H1 (cell line): ENCODE data around the gene LINC01488. TPM values are rescaled to one million over a fixed set of nuclear protein-coding genes. Genes with fewer than 3 reads are reported as not detected.

Experiments
- CTCF ChIA-PET: fragments of 300-600 bp; sonication (Branson Sonifier 250); formaldehyde crosslinking; loops from one replicate; lab custom pipeline; 2021; ENCODE audit not compliant: partially characterized antibody; lab: Charles Lee
- POLR2A ChIA-PET: fragments of 300-600 bp; sonication (Branson Sonifier 250); formaldehyde crosslinking; loops from one replicate; lab custom pipeline; 2021; ENCODE audit warnings: inconsistent platforms; ENCODE audit not compliant: partially characterized antibody; lab: Charles Lee
- DNase-seq, 2 experiments: peaks; one replicate each; pipeline versions ENCODE4 v3.0.0 to v3.0.0-alpha.2; 2010 to 2022; ENCODE audit warnings: low spot score in 2 of 2, low read depth in 1 of 2, mixed read lengths in 1 of 2
- FAIRE-seq: peaks from 2 replicates; lab custom pipeline; 2011; peaks lifted over from hg19 to GRCh38; lab: Jason Lieb, UNC
- H2AFZ ChIP-seq: 2 replicates; pipeline ENCODE4 v1.8.1; 2012; ENCODE audit warnings: low read length, inconsistent platforms
- H2AK5ac ChIP-seq: 2 replicates; pipeline ENCODE4 v1.6.1; 2013; ENCODE audit warnings: low read depth, low read length
- H2BK120ac ChIP-seq: replicated peaks from 2 replicates; pipeline ENCODE3; 2013; ENCODE audit warnings: low read depth, low read length, inconsistent platforms
- H2BK12ac ChIP-seq: 2 replicates; pipeline ENCODE4 v1.6.1; 2013; ENCODE audit warnings: low read depth, low read length
- H2BK15ac ChIP-seq: 2 replicates; pipeline ENCODE4 v1.6.1; 2013; ENCODE audit warnings: low read length
- H2BK20ac ChIP-seq: 2 replicates; pipeline ENCODE4 v1.6.1; 2013; ENCODE audit warnings: low read length
- H2BK5ac ChIP-seq: 2 replicates; pipeline ENCODE4 v1.6.1; 2013; ENCODE audit warnings: low read depth, low read length
- H3K14ac ChIP-seq: 2 replicates; pipeline ENCODE4 v1.6.1; 2013; ENCODE audit warnings: inconsistent platforms; ENCODE audit not compliant: insufficient read length
- H3K18ac ChIP-seq: 2 replicates; pipeline ENCODE4 v1.6.1; 2013; ENCODE audit warnings: low read length; ENCODE audit errors: extremely low read depth
- H3K23ac ChIP-seq: 2 replicates; pipeline ENCODE4 v1.6.1; 2013; ENCODE audit warnings: inconsistent platforms; ENCODE audit not compliant: insufficient read length
- H3K23me2 ChIP-seq: 2 replicates; pipeline ENCODE4 v1.6.1; 2013; ENCODE audit warnings: low read depth, low read length
- H3K27ac ChIP-seq: 2 replicates; pipeline ENCODE4 v1.6.1; 2011; ENCODE audit warnings: low read depth, low read length, inconsistent platforms
- H3K27me3 ChIP-seq, 4 experiments: replicated peaks in 1 of 4; 1 replicate in 1 of 4; 2 replicates in 3 of 4; pipeline versions ENCODE4 v1.6.1 to v1.8.1; 2011 to 2013; ENCODE audit warnings: low read length in 3 of 4, mild to moderate bottlenecking in 3 of 4, inconsistent platforms in 2 of 4, mixed read lengths in 2 of 4, moderate library complexity in 1 of 4; ENCODE audit not compliant: control insufficient read depth in 3 of 4, insufficient read depth in 3 of 4; ENCODE audit errors: extremely low read depth in 1 of 4
- H3K36me3 ChIP-seq, 4 experiments: 2 replicates each; pipeline versions ENCODE4 v1.6.1 to v1.8.1; 2011 to 2013; ENCODE audit warnings: mild to moderate bottlenecking in 4 of 4, low read length in 3 of 4, moderate library complexity in 2 of 4, control low read depth in 1 of 4, inconsistent platforms in 1 of 4; ENCODE audit not compliant: insufficient read depth in 4 of 4, control insufficient read depth in 2 of 4
- H3K4ac ChIP-seq: replicated peaks from 2 replicates; pipeline ENCODE3; 2013; ENCODE audit warnings: low read length, low read depth, mixed read lengths, inconsistent platforms; ENCODE audit not compliant: insufficient read length
- H3K4me1 ChIP-seq, 4 experiments: replicated peaks in 1 of 4; 1 replicate in 1 of 4; 2 replicates in 3 of 4; pipeline versions ENCODE4 v1.6.1 to v1.8.1; 2011 to 2013; ENCODE audit warnings: low read length in 3 of 4, inconsistent platforms in 2 of 4, mixed read lengths in 1 of 4; ENCODE audit not compliant: insufficient read depth in 4 of 4, control insufficient read depth in 3 of 4
- H3K4me2 ChIP-seq, 2 experiments: 2 replicates each; pipeline versions ENCODE4 v1.6.1 to v1.8.1; 2011 to 2013; ENCODE audit warnings: low read depth in 2 of 2, low read length in 2 of 2, control low read depth in 1 of 2, inconsistent platforms in 1 of 2, mild to moderate bottlenecking in 1 of 2; ENCODE audit not compliant: insufficient read depth in 1 of 2
- H3K4me3 ChIP-seq, 4 experiments: fragments of 200-600, 300-600 bp in 1 of 4; sonication (generic), shearing (Covaris generic), sonication (Bioruptor Twin) in 1 of 4; 2 replicates each; pipeline versions ENCODE4 v1.5.1 to v1.8.1; 2011 to 2016; ENCODE audit warnings: low read length in 4 of 4, low read depth in 3 of 4, control low read depth in 2 of 4, inconsistent platforms in 2 of 4, mild to moderate bottlenecking in 2 of 4, mixed read lengths in 1 of 4, moderate library complexity in 1 of 4; ENCODE audit not compliant: insufficient read depth in 2 of 4; ENCODE audit errors: extremely low read depth in 1 of 4
- H3K56ac ChIP-seq: replicated peaks from 2 replicates; pipeline ENCODE3; 2013; ENCODE audit warnings: low read depth, mild to moderate bottlenecking, mixed read lengths, low read length, inconsistent platforms; ENCODE audit not compliant: insufficient read length
- H3K79me1 ChIP-seq: 2 replicates; pipeline ENCODE4 v1.6.1; 2013; ENCODE audit warnings: low read depth, low read length, control low read depth
- H3K79me2 ChIP-seq, 2 experiments: 2 replicates each; pipeline versions ENCODE4 v1.6.1 to v1.8.1; 2012 to 2013; ENCODE audit warnings: low read length in 2 of 2, mild to moderate bottlenecking in 2 of 2, inconsistent platforms in 1 of 2; ENCODE audit not compliant: insufficient read depth in 2 of 2, control insufficient read depth in 1 of 2
- H3K9ac ChIP-seq, 4 experiments: replicated peaks in 1 of 4; 1 replicate in 1 of 4; 2 replicates in 3 of 4; pipeline versions ENCODE4 v1.6.1 to v1.8.1; 2011 to 2013; ENCODE audit warnings: low read depth in 3 of 4, low read length in 3 of 4, control low read depth in 2 of 4, mild to moderate bottlenecking in 2 of 4, moderate library complexity in 2 of 4, inconsistent platforms in 1 of 4; ENCODE audit errors: extremely low read depth in 1 of 4
- H3K9me3 ChIP-seq, 2 experiments: 2 replicates each; pipeline versions ENCODE4 v1.6.1 to v1.8.1; 2012 to 2013; ENCODE audit warnings: mild to moderate bottlenecking in 2 of 2, moderate library complexity in 2 of 2, control low read depth in 1 of 2, inconsistent platforms in 1 of 2, low read depth in 1 of 2, low read length in 1 of 2, mixed read lengths in 1 of 2; ENCODE audit not compliant: insufficient read depth in 2 of 2
- H4K20me1 ChIP-seq, 2 experiments: replicated peaks in 1 of 2; 2 replicates each; pipeline versions ENCODE3 to v1.8.1; 2011 to 2013; ENCODE audit warnings: inconsistent platforms in 2 of 2, low read length in 2 of 2, mild to moderate bottlenecking in 1 of 2; ENCODE audit not compliant: insufficient read depth in 2 of 2, control insufficient read depth in 1 of 2
- H4K5ac ChIP-seq: 2 replicates; pipeline ENCODE4 v1.6.1; 2013; ENCODE audit warnings: low read length, low read depth, mixed read lengths, inconsistent platforms; ENCODE audit not compliant: insufficient read length
- H4K8ac ChIP-seq: 2 replicates; pipeline ENCODE4 v1.8.0; 2013; ENCODE audit warnings: mild to moderate bottlenecking, moderate library complexity, low read length, inconsistent platforms; ENCODE audit not compliant: insufficient read depth; ENCODE audit errors: extremely low read depth
- H4K91ac ChIP-seq: replicated peaks from 2 replicates; pipeline ENCODE3; 2013; ENCODE audit warnings: low read length, mixed read lengths, inconsistent platforms; ENCODE audit not compliant: insufficient read length
- ASH2L ChIP-seq: fragments of 200-600, 300-600 bp; sonication (generic); IDR thresholded peaks from one replicate; pipeline ENCODE4 v1.7.1; 2017; ENCODE audit warnings: low read length
- BCL11A ChIP-seq, 2 experiments: IDR thresholded peaks; one replicate each; pipeline ENCODE4 v1.6.1; 2011; ENCODE audit warnings: low read depth in 2 of 2, low read length in 2 of 2, mild to moderate bottlenecking in 2 of 2
- CEBPB ChIP-seq: IDR thresholded peaks from 2 replicates; pipeline ENCODE4 v1.6.1; 2012; ENCODE audit warnings: low read depth, low read length
- GTF2F1 ChIP-seq: IDR thresholded peaks from 2 replicates; pipeline ENCODE4 v1.6.1; 2012; ENCODE audit warnings: low read depth, low read length, improper control_type of control experiment, borderline replicate concordance
- HDAC2 ChIP-seq, 2 experiments: fragments of 300-600 bp in 1 of 2; sonication (generic) in 1 of 2; IDR thresholded peaks; 2 replicates each; pipeline ENCODE4 v1.6.1; 2011 to 2012; ENCODE audit warnings: low read depth in 2 of 2, low read length in 2 of 2, mild to moderate bottlenecking in 2 of 2, moderate library complexity in 2 of 2, borderline replicate concordance in 1 of 2, inconsistent platforms in 1 of 2
- JUND ChIP-seq: IDR thresholded peaks from 2 replicates; pipeline ENCODE4 v1.6.1; 2011; ENCODE audit warnings: mild to moderate bottlenecking, improper control_type of control experiment, low read length
- POU5F1 ChIP-seq: IDR thresholded peaks from 2 replicates; pipeline ENCODE4 v1.6.1; 2011; ENCODE audit warnings: low read depth, mild to moderate bottlenecking, low read length, moderate library complexity
- SP1 ChIP-seq: IDR thresholded peaks from 2 replicates; pipeline ENCODE4 v1.6.1; 2011; ENCODE audit warnings: low read depth, low read length
- SP4 ChIP-seq: IDR thresholded peaks from 2 replicates; pipeline ENCODE4 v1.6.1; 2012; ENCODE audit warnings: low read length, inconsistent platforms
- TEAD4 ChIP-seq: IDR thresholded peaks from 2 replicates; pipeline ENCODE4 v1.6.1; 2012; ENCODE audit warnings: low read depth, low read length, inconsistent platforms, mixed read lengths
- ZNF274 ChIP-seq: IDR thresholded peaks from 2 replicates; pipeline ENCODE4 v1.7.0; 2012; ENCODE audit warnings: low read length, borderline replicate concordance; ENCODE audit errors: extremely low read depth
- WGBS, 2 experiments: shearing (Covaris generic) in 1 of 2; methylation state at CpG; one replicate each; pipeline versions ENCODE4 v1.1.6 to v1.1.7; 2013 to 2015; ENCODE audit warnings: low lambda C conversion rate in 2 of 2, mixed read lengths in 2 of 2, inconsistent platforms in 1 of 2, low coverage in 1 of 2, missing lambda C conversion rate in 1 of 2; ENCODE audit not compliant: insufficient replicate concordance in 2 of 2, insufficient coverage in 1 of 2, insufficient read length in 1 of 2; ENCODE audit errors: extremely low coverage in 1 of 2, missing lambda C conversion rate in 1 of 2; 5-methylcytosine and 5-hydroxymethylcytosine counted together
- polyA plus RNA-seq, 7 experiments: library from polyadenylated mRNA; depleted of rRNA in 3 of 7; stranded (reverse) in 5 of 7; unstranded in 2 of 7; fragments of >200 nt in 5 of 7; fragments of 200-250 nt in 2 of 7; gene quantifications; 1 replicate in 5 of 7; 2 replicates in 1 of 7; 4 replicates in 1 of 7; pipeline versions ENCODE4 v1.2.1 to v1.2.3, GENCODE V29; 2011 to 2013; ENCODE audit warnings: missing spikeins in 2 of 7, mixed read lengths in 2 of 7
- total RNA-seq: library from RNA; stranded (reverse); fragmentation: NEBNext Ultra II Directional; extraction: Animal tissue kit (Norgen Biotek cat#: 25700); gene quantifications from 2 replicates; pipeline ENCODE4 v1.2.1, GENCODE V29; 2021
- TF ChIP-seq, protein P1 (sequence below): IDR thresholded peaks from 2 replicates; pipeline ENCODE4 v1.6.1; 2011; ENCODE audit warnings: low read length, improper control_type of control experiment

The LINC01488 gene
- total and polyA plus RNA-seq, 2 of the 8 experiments (the other 6 are each of a cell fraction or from before 2014, with no cell fraction given) = not detected

GRCh38 chr11:69537855-69538640, 56.6 kb downstream of the LINC01488 start:
- WGBS, 2 experiments = 92% methylated on average over 12 of the region's 12 CpGs; no CpG with 5 or more reads in 1 of the 2 experiments
- DNase-seq (no peak), FAIRE-seq (no peak)
- H3K79me2 ChIP-seq = no peaks in the 10 kb centered on the region
- no peak overlapping the region for H2AFZ ChIP-seq
- no peaks in the 10 kb centered on the region for H3K27me3 ChIP-seq
- H3K9me3 ChIP-seq = no peaks in the 10 kb centered on the region
- no peak overlapping the region for H3K14ac ChIP-seq
- no peak overlapping the region for H2BK20ac ChIP-seq
- H2AK5ac ChIP-seq = no peak overlapping the region
- no peaks in the 10 kb centered on the region for H3K79me1 ChIP-seq
- H3K23ac ChIP-seq = no peak overlapping the region
- no peak overlapping the region for H3K4me3 ChIP-seq
- H2BK120ac ChIP-seq = no peak overlapping the region
- H3K18ac ChIP-seq = no peak overlapping the region
- POLR2A ChIA-PET = no interaction called here
- no peaks in the 10 kb centered on the region for H3K36me3 ChIP-seq
- H3K4ac ChIP-seq = no peak overlapping the region
- no peak overlapping the region for H4K91ac ChIP-seq
- peaks cover 0 to 11% (median 3%) of the 10 kb centered on the region in 4 experiments; a peak in 2 of 7 replicates for H3K4me1 ChIP-seq
- no peak overlapping the region for H3K4me2 ChIP-seq
- 0 out of 2 replicates have a peak overlapping the region, but pooled peaks have one; percentile 27 for H2BK12ac ChIP-seq
- no peak overlapping the region for H3K56ac ChIP-seq
- no peak overlapping the region for H3K27ac ChIP-seq
- H4K8ac ChIP-seq = no peak overlapping the region
- no peak overlapping the region for H4K5ac ChIP-seq
- H3K23me2 ChIP-seq = no peaks in the 10 kb centered on the region; the same call in 1 of the 2 replicates
- H2BK15ac ChIP-seq = no peak overlapping the region
- H2BK5ac ChIP-seq = no peak overlapping the region
- H3K9ac ChIP-seq = no peak overlapping the region
- H4K20me1 ChIP-seq = no peaks in the 10 kb centered on the region
- CTCF ChIA-PET = interaction anchor here (1.0 kb wide), 1 partner anchor 55 kb away, joined by 3 read pairs; no protein-coding TSS in a partner anchor
- TF ChIP-seq SP1 (no peak), JUND (no peak), HDAC2 (IDR thresholded peaks at IDR 0.05; ENCODE audit: borderline replicate concordance in 1 of 2, low read depth in 2 of 2, low read length in 2 of 2) (no peak), ZNF274 (no peak), TEAD4 (no peak), ASH2L (no peak), POU5F1 (no peak), SP4 (no peak), BCL11A (IDR thresholded peaks at IDR 0.05; ENCODE audit: low read depth in 2 of 2, low read length in 2 of 2) (no peak), GTF2F1 (no peak), CEBPB (no peak)
- TF ChIP-seq, protein P1, sequence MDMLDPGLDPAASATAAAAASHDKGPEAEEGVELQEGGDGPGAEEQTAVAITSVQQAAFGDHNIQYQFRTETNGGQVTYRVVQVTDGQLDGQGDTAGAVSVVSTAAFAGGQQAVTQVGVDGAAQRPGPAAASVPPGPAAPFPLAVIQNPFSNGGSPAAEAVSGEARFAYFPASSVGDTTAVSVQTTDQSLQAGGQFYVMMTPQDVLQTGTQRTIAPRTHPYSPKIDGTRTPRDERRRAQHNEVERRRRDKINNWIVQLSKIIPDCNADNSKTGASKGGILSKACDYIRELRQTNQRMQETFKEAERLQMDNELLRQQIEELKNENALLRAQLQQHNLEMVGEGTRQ = no peak
